ENCODE results near the gene MTMR8. TPM values are rescaled to one million over a fixed set of nuclear protein-coding genes. Genes with fewer than 3 reads are reported as not detected.

Gene MTMR8
- total RNA-seq, 4 donors from 2014 or later: 0.88 to 2.5 (median 1.6) TPM

GRCh38 chrX:64398088-64398487, 2.8 kb upstream of the MTMR8 start:
- TF ChIP-seq CTCF (IDR thresholded peaks at IDR 0.05; ENCODE audit: low read depth): no peak

GRCh38 chrX:64395568-64395929, 297 bp upstream of the MTMR8 start:
- TF ChIP-seq CTCF (IDR thresholded peaks at IDR 0.05; ENCODE audit: low read depth): no peak

- no peak for TF ChIP-seq CTCF (IDR thresholded peaks at IDR 0.05; ENCODE audit: low read depth)
Measured at GRCh38 chrX:64394059-64394873, 986 bp downstream of the MTMR8 start.

- TF ChIP-seq CTCF (IDR thresholded peaks at IDR 0.05; ENCODE audit: low read depth): no peak
Measured at GRCh38 chrX:64389489-64389888, 5.8 kb downstream of the MTMR8 start.

- no peak for TF ChIP-seq CTCF (IDR thresholded peaks at IDR 0.05; ENCODE audit: low read depth)
Measured at GRCh38 chrX:64379924-64380323, 15.3 kb downstream of the MTMR8 start.

GRCh38 chrX:64377753-64378152, 17.5 kb downstream of the MTMR8 start:
- no peak for TF ChIP-seq CTCF (IDR thresholded peaks at IDR 0.05; ENCODE audit: low read depth)

- no peak for TF ChIP-seq CTCF (IDR thresholded peaks at IDR 0.05; ENCODE audit: low read depth)
Measured at GRCh38 chrX:64352081-64352480, 43.2 kb downstream of the MTMR8 start.

Measured in subcutaneous adipose tissue (tissue), 4 donors.